Fibroblast of lung (primary cell): ENCODE results near the gene PIF1. TPM values are rescaled to one million over a fixed set of nuclear protein-coding genes. Genes with fewer than 3 reads are reported as not detected.

Experiments used
- DNase-seq, 2 donors: peaks; one replicate each; pipeline versions ENCODE4 v3.0.0 to v3.0.0-alpha.2; 2010; ENCODE audit warnings: low read depth in 2 of 2
- H2AFZ ChIP-seq: 2 replicates; pipeline ENCODE4 v1.5.1; 2012; ENCODE audit warnings: low read length, control low read depth, inconsistent platforms
- H3K27ac ChIP-seq: 2 replicates; pipeline ENCODE4 v1.5.1; 2011; ENCODE audit warnings: low read length, control low read depth; ENCODE audit not compliant: insufficient read depth
- H3K27me3 ChIP-seq: 2 replicates; pipeline ENCODE4 v1.5.1; 2011; ENCODE audit warnings: mild to moderate bottlenecking, low read length; ENCODE audit not compliant: control insufficient read depth, insufficient read depth
- H3K36me3 ChIP-seq: 2 replicates; pipeline ENCODE4 v1.5.1; 2011; ENCODE audit warnings: low read length; ENCODE audit not compliant: control insufficient read depth, insufficient read depth
- H3K4me1 ChIP-seq: 2 replicates; pipeline ENCODE4 v1.5.1; 2011; ENCODE audit warnings: low read length; ENCODE audit not compliant: control insufficient read depth, insufficient read depth; ENCODE audit errors: extremely low read depth
- H3K4me2 ChIP-seq: 2 replicates; pipeline ENCODE4 v1.5.1; 2011; ENCODE audit warnings: low read length, control low read depth; ENCODE audit not compliant: insufficient read depth; ENCODE audit errors: extremely low read depth
- H3K4me3 ChIP-seq, 4 experiments: fragments of 200-600 bp in 1 of 4; sonication (generic) in 1 of 4; replicated peaks in 1 of 4; 2 replicates each; pipeline ENCODE4 v1.5.1; 2011 to 2016; ENCODE audit warnings: low read length in 4 of 4, low read depth in 3 of 4, mild to moderate bottlenecking in 3 of 4, control low read depth in 2 of 4, inconsistent platforms in 1 of 4, mixed read lengths in 1 of 4; ENCODE audit not compliant: insufficient read depth in 1 of 4; ENCODE audit errors: control extremely low read depth in 1 of 4
- H3K79me2 ChIP-seq: 2 replicates; pipeline ENCODE4 v1.5.1; 2012; ENCODE audit warnings: mild to moderate bottlenecking, low read length, inconsistent platforms; ENCODE audit not compliant: control insufficient read depth, insufficient read depth
- H3K9ac ChIP-seq: 2 replicates; pipeline ENCODE4 v1.5.1; 2011; ENCODE audit warnings: mild to moderate bottlenecking, low read length, control low read depth; ENCODE audit not compliant: insufficient read depth
- H3K9me3 ChIP-seq: 2 replicates; pipeline ENCODE4 v1.5.1; 2012; ENCODE audit warnings: low read depth, low read length; ENCODE audit not compliant: control insufficient read depth, insufficient read depth
- H4K20me1 ChIP-seq: 2 replicates; pipeline ENCODE4 v1.5.1; 2011; ENCODE audit warnings: low read length; ENCODE audit not compliant: control insufficient read depth, insufficient read depth; ENCODE audit errors: extremely low read depth
- CTCF ChIP-seq, 2 donors: IDR thresholded peaks in 1 of 2; conservative IDR thresholded peaks in 1 of 2; 1 replicate in 1 of 2; 2 replicates in 1 of 2; pipeline ENCODE4 v1.5.1; 2011 to 2012; ENCODE audit warnings: low read length in 2 of 2, control low read depth in 1 of 2, inconsistent platforms in 1 of 2, low read depth in 1 of 2, mild to moderate bottlenecking in 1 of 2
- EZH2 ChIP-seq: IDR thresholded peaks from 2 replicates; pipeline ENCODE4 v1.5.1; 2012; ENCODE audit warnings: low read length, control low read depth, mild to moderate bottlenecking; ENCODE audit errors: missing control alignments
- polyA plus RNA-seq, 2 donors: library from polyadenylated mRNA; depleted of rRNA in 1 of 2; stranded (reverse) in 1 of 2; unstranded in 1 of 2; fragments of >200 nt; gene quantifications; 2 replicates each; pipeline ENCODE4 v1.2.1, GENCODE V29; 2011 to 2012; ENCODE audit warnings: missing spikeins in 1 of 2
- total RNA-seq: library from RNA; depleted of rRNA; stranded (reverse); fragments of >200 nt; gene quantifications from 2 replicates; pipeline ENCODE4 v1.2.1, GENCODE V29; 2014

PIF1 gene
- total and polyA plus RNA-seq, 2 donors (not counting 1 experiment from before 2014, with no cell fraction given) = 5.1 to 9.4 TPM

GRCh38 chr15:64869501-64869900 is 44.1 kb upstream of the PIF1 start:
- Histone ChIP-seq H3K36me3 (peaks cover 26% of the 10 kb centered on the region), H4K20me1 (no peaks in the 10 kb centered on the region), H3K27ac (no peak overlapping the region), H3K4me2 (no peak overlapping the region), H2AFZ (no peak overlapping the region), H3K27me3 (no peaks in the 10 kb centered on the region), H3K4me3 (no peak overlapping the region), H3K79me2 (peaks cover 2% of the 10 kb centered on the region), H3K9me3 (no peaks in the 10 kb centered on the region), H3K9ac (no peak overlapping the region), H3K4me1 (peaks cover 28% of the 10 kb centered on the region)
- TF ChIP-seq CTCF (conservative IDR thresholded peaks at IDR 0.05 in 1 of 2, IDR thresholded peaks at IDR 0.05 in 1 of 2; ENCODE audit: low read depth in 1 of 2, low read length in 2 of 2) (no peak), EZH2 (no peak)
- no peak for DNase-seq

GRCh38 chr15:64865998-64866520 is 40.6 kb upstream of the PIF1 start:
- no peak overlapping the region for H3K9ac ChIP-seq
- peaks cover 32% of the 10 kb centered on the region for H3K4me1 ChIP-seq
- peak; percentile 90 to 97 for DNase-seq
- H2AFZ ChIP-seq = no peak overlapping the region
- peaks cover 4% of the 10 kb centered on the region for H3K79me2 ChIP-seq
- no peak overlapping the region for H3K4me3 ChIP-seq
- peak overlapping the region; percentile 20 for H3K4me2 ChIP-seq
- no peaks in the 10 kb centered on the region for H3K9me3 ChIP-seq
- no peaks in the 10 kb centered on the region for H3K27me3 ChIP-seq
- peak overlapping the region; percentile 76 for H3K27ac ChIP-seq
- TF ChIP-seq EZH2 (no peak), CTCF (conservative IDR thresholded peaks at IDR 0.05 in 1 of 2, IDR thresholded peaks at IDR 0.05 in 1 of 2; ENCODE audit: low read depth in 1 of 2, low read length in 2 of 2) (no peak)
- H3K36me3 ChIP-seq = peaks cover 38% of the 10 kb centered on the region
- no peaks in the 10 kb centered on the region for H4K20me1 ChIP-seq

GRCh38 chr15:64865126-64865997 is 39.9 kb upstream of the PIF1 start:
- Histone ChIP-seq H3K4me1 (peaks cover 32% of the 10 kb centered on the region), H3K4me3 (no peak overlapping the region), H2AFZ (no peak overlapping the region), H3K36me3 (peaks cover 42% of the 10 kb centered on the region), H3K9ac (no peak overlapping the region), H3K4me2 (peak overlapping the region; percentile 20), H4K20me1 (no peaks in the 10 kb centered on the region), H3K27me3 (no peaks in the 10 kb centered on the region), H3K9me3 (no peaks in the 10 kb centered on the region), H3K79me2 (peaks cover 6% of the 10 kb centered on the region), H3K27ac (peak overlapping the region; percentile 76)
- TF ChIP-seq CTCF (conservative IDR thresholded peaks at IDR 0.05 in 1 of 2, IDR thresholded peaks at IDR 0.05 in 1 of 2; ENCODE audit: low read depth in 1 of 2, low read length in 2 of 2) (no peak), EZH2 (no peak)
- no peak for DNase-seq
